GM18507 (cell line): ENCODE measurements around the gene MYL12B.
A peak's percentile ranks its signal among the peaks of the same experiment; 100 is the strongest.
"Not testable (repeated sequence)": the region's sequence is repeated elsewhere in the genome, so short reads cannot be mapped to it uniquely, and the experiment has no call there.

ENCODE experiments used
- DNase-seq: peaks from one replicate; pipeline ENCODE4 v3.0.0; 2011; ENCODE audit warnings: low read depth; ENCODE audit not compliant: insufficient read length; ENCODE audit errors: extremely low spot score
- FAIRE-seq: peaks from 2 replicates; lab custom pipeline; 2011; peaks lifted over from hg19 to GRCh38; lab: Jason Lieb, UNC

The MYL12B gene

GRCh38 chr18:3261373-3262233 lies at the start of gene MYL12B:
MYL12B (plus strand) TSS chr18:3262133; CDS start chr18:3272899, 10,766 bp downstream.
- peak; percentile 72 for FAIRE-seq
- peak; percentile 58 for DNase-seq

GRCh38 chr18:3212657-3213056 lies 49.3 kb upstream of the MYL12B start:
- no peak for DNase-seq
- no peak for FAIRE-seq

GRCh38 chr18:3213300-3214059 lies 48.5 kb upstream of the MYL12B start:
- FAIRE-seq (no peak), DNase-seq (no peak)

- FAIRE-seq (no peak), DNase-seq (no peak)
These were observed 46.9 kb upstream of the MYL12B start for GRCh38 chr18:3214855-3215637.

- no peak for FAIRE-seq
- no peak for DNase-seq
These were observed 44.9 kb upstream of the MYL12B start for GRCh38 chr18:3216987-3217386.

GRCh38 chr18:3217948-3218647 lies 43.8 kb upstream of the MYL12B start:
- DNase-seq, result no peak
- no peak for FAIRE-seq

- FAIRE-seq, result no peak
These were observed 43.1 kb upstream of the MYL12B start for GRCh38 chr18:3218819-3219218.

GRCh38 chr18:3219241-3219630 lies 42.7 kb upstream of the MYL12B start:
- DNase-seq, result no peak
- FAIRE-seq, result no peak

More at GRCh38 chr18:3218819-3219218, 43.1 kb upstream of the MYL12B start:
- DNase-seq, result no peak

GRCh38 chr18:3219631-3220335 lies 42.1 kb upstream of the MYL12B start, which contains the start of gene MYOM1:
MYOM1 (minus strand) TSS chr18:3219968; CDS start chr18:3215223, 4,745 bp downstream.
- FAIRE-seq (no peak), DNase-seq (no peak)

GRCh38 chr18:3220868-3221267 lies 41.1 kb upstream of the MYL12B start:
- FAIRE-seq, DNase-seq: not testable (repeated sequence)

GRCh38 chr18:3221496-3221895 lies 40.4 kb upstream of the MYL12B start:
- DNase-seq (no peak), FAIRE-seq (no peak)

GRCh38 chr18:3223356-3223755 lies 38.6 kb upstream of the MYL12B start:
- no peak for DNase-seq
- no peak for FAIRE-seq

- no peak for DNase-seq
These were observed 37.7 kb upstream of the MYL12B start for GRCh38 chr18:3224223-3224622.

GRCh38 chr18:3225588-3225987 lies 36.3 kb upstream of the MYL12B start:
- DNase-seq (no peak), FAIRE-seq (no peak)

More at GRCh38 chr18:3224223-3224622, 37.7 kb upstream of the MYL12B start:
- FAIRE-seq, result no peak

- DNase-seq (no peak), FAIRE-seq (no peak)
These were observed 35.9 kb upstream of the MYL12B start for GRCh38 chr18:3226048-3226447.

GRCh38 chr18:3230401-3231334 lies 31.3 kb upstream of the MYL12B start:
- FAIRE-seq (no peak), DNase-seq (no peak)

GRCh38 chr18:3233004-3233403 lies 28.9 kb upstream of the MYL12B start:
- DNase-seq (no peak), FAIRE-seq (no peak)
